ENCODE measurements around the gene WSB1.

WSB1 gene

GRCh38 chr17:27342059-27342458 lies 48.1 kb downstream of the WSB1 start:
- H3K4me3 ChIP-seq (ENCODE audit: control insufficient read depth, low read depth, low read length), result no peak overlapping the region
- no peak for DNase-seq (ENCODE audit: low read depth)
- no peak for TF ChIP-seq CTCF (conservative IDR thresholded peaks at IDR 0.05; ENCODE audit: control insufficient read depth, insufficient read depth, low read depth, low read length)

- no peak overlapping the region for H3K4me3 ChIP-seq (ENCODE audit: control insufficient read depth, low read depth, low read length)
- DNase-seq (ENCODE audit: low read depth), result no peak
- TF ChIP-seq CTCF (conservative IDR thresholded peaks at IDR 0.05; ENCODE audit: control insufficient read depth, insufficient read depth, low read depth, low read length), result no peak
These were observed 49.4 kb downstream of the WSB1 start for GRCh38 chr17:27343294-27343693.

GRCh38 chr17:27343977-27344607 lies 50.2 kb downstream of the WSB1 start:
- no peak for DNase-seq (ENCODE audit: low read depth)

GRCh38 chr17:27345141-27345904 lies 51.4 kb downstream of the WSB1 start:
- no peak overlapping the region for H3K4me3 ChIP-seq (ENCODE audit: control insufficient read depth, low read depth, low read length)
- no peak for DNase-seq (ENCODE audit: low read depth)
- TF ChIP-seq CTCF (conservative IDR thresholded peaks at IDR 0.05; ENCODE audit: control insufficient read depth, insufficient read depth, low read depth, low read length), result no peak

More at GRCh38 chr17:27343977-27344607, 50.2 kb downstream of the WSB1 start:
- H3K4me3 ChIP-seq (ENCODE audit: control insufficient read depth, low read depth, low read length), result no peak overlapping the region
- TF ChIP-seq CTCF (conservative IDR thresholded peaks at IDR 0.05; ENCODE audit: control insufficient read depth, insufficient read depth, low read depth, low read length), result no peak

- no peak for DNase-seq (ENCODE audit: low read depth)
- no peak overlapping the region for H3K4me3 ChIP-seq (ENCODE audit: control insufficient read depth, low read depth, low read length)
- TF ChIP-seq CTCF (conservative IDR thresholded peaks at IDR 0.05; ENCODE audit: control insufficient read depth, insufficient read depth, low read depth, low read length), result no peak
These were observed 52.5 kb downstream of the WSB1 start for GRCh38 chr17:27346228-27346899.

GRCh38 chr17:27348196-27348595 lies 54.3 kb downstream of the WSB1 start:
- TF ChIP-seq CTCF (conservative IDR thresholded peaks at IDR 0.05; ENCODE audit: control insufficient read depth, insufficient read depth, low read depth, low read length), result no peak
- H3K4me3 ChIP-seq (ENCODE audit: control insufficient read depth, low read depth, low read length), result no peak overlapping the region
- DNase-seq (ENCODE audit: low read depth), result no peak

Measured in fibroblast of mammary gland (primary cell).